BLaER1 (cell line): ENCODE data around the gene DHX38.

Source experiments
- H3K27ac ChIP-seq: shearing (Covaris generic); formaldehyde crosslinking; 2 replicates; pipeline ENCODE4 v1.8.1; 2022
- H3K27me3 ChIP-seq: shearing (Covaris generic); formaldehyde crosslinking; 2 replicates; pipeline ENCODE4 v1.8.1; 2022
- H3K36me3 ChIP-seq: shearing (Covaris generic); formaldehyde crosslinking; 2 replicates; pipeline ENCODE4 v1.8.1; 2022
- H3K4me1 ChIP-seq: shearing (Covaris generic); formaldehyde crosslinking; 2 replicates; pipeline ENCODE4 v1.8.1; 2022
- H3K4me2 ChIP-seq: shearing (Covaris generic); formaldehyde crosslinking; 2 replicates; pipeline ENCODE4 v1.8.1; 2022
- H3K4me3 ChIP-seq: shearing (Covaris generic); formaldehyde crosslinking; 2 replicates; pipeline ENCODE4 v1.8.1; 2022
- H3K9ac ChIP-seq: shearing (Covaris generic); formaldehyde crosslinking; 2 replicates; pipeline ENCODE4 v1.8.1; 2022
- H3K9me3 ChIP-seq: shearing (Covaris generic); formaldehyde crosslinking; 2 replicates; pipeline ENCODE4 v1.8.1; 2022
- H4K20me1 ChIP-seq: shearing (Covaris generic); formaldehyde crosslinking; 2 replicates; pipeline ENCODE4 v1.8.1; 2022
- Cebpa-rat ChIP-seq: shearing (Covaris generic); IDR thresholded peaks from 2 replicates; pipeline ENCODE4 v1.8.1; 2022

The DHX38 gene

GRCh38 chr16:72126429-72126765 is 32.8 kb downstream of the DHX38 start:
- H3K4me1 ChIP-seq = peaks cover 20% of the 10 kb centered on the region
- no peak for TF ChIP-seq Cebpa-rat
- H3K9ac ChIP-seq = no peak overlapping the region
- no peaks in the 10 kb centered on the region for H3K36me3 ChIP-seq
- H3K27me3 ChIP-seq = no peaks in the 10 kb centered on the region
- no peak overlapping the region for H3K4me3 ChIP-seq
- no peaks in the 10 kb centered on the region for H3K9me3 ChIP-seq
- H3K27ac ChIP-seq = no peak overlapping the region
- no peak overlapping the region for H3K4me2 ChIP-seq
- H4K20me1 ChIP-seq = no peaks in the 10 kb centered on the region

DNA sequence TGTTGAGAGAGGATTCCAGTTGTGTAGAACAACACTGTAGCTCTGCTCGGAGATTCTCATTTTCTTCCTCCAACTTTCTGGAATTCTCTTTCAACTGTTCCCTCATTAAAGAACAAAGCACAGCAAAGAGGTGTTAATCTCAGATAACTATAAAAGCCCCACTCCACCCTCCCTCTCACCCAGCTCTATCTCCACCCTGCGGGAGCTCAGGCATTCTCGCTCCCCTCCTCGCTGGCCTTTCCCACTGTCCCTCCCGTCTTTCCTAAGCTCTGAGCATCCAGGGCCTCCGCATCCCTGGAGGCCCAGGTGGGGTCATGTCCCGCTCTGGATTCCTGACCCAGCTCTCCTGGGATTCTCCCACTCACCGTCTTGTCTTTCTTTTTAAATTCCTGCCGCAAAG is 35.1 kb downstream of the DHX38 start:
- TF ChIP-seq Cebpa-rat = no peak
- no peaks in the 10 kb centered on the region for H4K20me1 ChIP-seq

GRCh38 chr16:72129976-72130656 is 36.5 kb downstream of the DHX38 start:
- Histone ChIP-seq H3K4me3 (no peak overlapping the region), H3K9ac (no peak overlapping the region), H3K27me3 (no peaks in the 10 kb centered on the region), H3K9me3 (no peaks in the 10 kb centered on the region), H3K36me3 (no peaks in the 10 kb centered on the region), H3K27ac (no peak overlapping the region), H3K4me2 (no peak overlapping the region), H3K4me1 (peaks cover 12% of the 10 kb centered on the region), H4K20me1 (no peaks in the 10 kb centered on the region)
- no peak for TF ChIP-seq Cebpa-rat

More for the DNA sequence above, 35.1 kb downstream of the DHX38 start:
- Histone ChIP-seq H3K4me3 (no peak overlapping the region), H3K36me3 (no peaks in the 10 kb centered on the region), H3K27me3 (no peaks in the 10 kb centered on the region), H3K9ac (no peak overlapping the region), H3K9me3 (no peaks in the 10 kb centered on the region), H3K4me1 (peaks cover 20% of the 10 kb centered on the region), H3K27ac (no peak overlapping the region), H3K4me2 (no peak overlapping the region)

- TF ChIP-seq Cebpa-rat = no peak
- H3K4me2 ChIP-seq = no peak overlapping the region
- no peaks in the 10 kb centered on the region for H3K27me3 ChIP-seq
- H3K36me3 ChIP-seq = no peaks in the 10 kb centered on the region
- no peaks in the 10 kb centered on the region for H4K20me1 ChIP-seq
- H3K4me1 ChIP-seq = 0 out of 2 replicates have a peak, but pooled peaks cover 3% of the 10 kb centered on the region
- no peak overlapping the region for H3K4me3 ChIP-seq
- no peaks in the 10 kb centered on the region for H3K9me3 ChIP-seq
- H3K27ac ChIP-seq = no peak overlapping the region
- no peak overlapping the region for H3K9ac ChIP-seq
These were observed 37.4 kb downstream of the DHX38 start for GRCh38 chr16:72131036-72131435.

DNA sequence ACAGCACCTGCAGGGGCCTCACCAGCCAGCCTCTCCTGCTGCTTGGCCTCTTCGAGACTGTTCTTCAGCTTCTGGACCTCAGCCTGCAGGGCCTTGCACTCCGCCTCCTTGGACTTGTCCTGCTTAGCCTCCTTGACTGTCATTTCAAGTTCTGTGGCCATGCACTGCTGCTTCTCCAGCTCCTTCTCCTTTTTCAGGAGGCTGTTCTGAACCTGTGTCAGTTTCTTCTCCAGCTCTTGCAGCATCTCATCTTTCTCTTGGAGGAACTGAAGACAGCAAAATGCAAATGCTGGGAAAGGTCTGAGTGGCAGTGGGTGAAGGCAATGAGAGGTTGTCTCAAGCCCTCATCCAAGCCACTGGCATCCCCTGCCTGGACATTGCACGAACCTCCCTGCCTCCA is 39.1 kb downstream of the DHX38 start:
- Histone ChIP-seq H3K27ac (no peak overlapping the region), H3K36me3 (no peaks in the 10 kb centered on the region), H3K4me2 (no peak overlapping the region), H3K4me1 (no peaks in the 10 kb centered on the region), H4K20me1 (no peaks in the 10 kb centered on the region), H3K27me3 (no peaks in the 10 kb centered on the region), H3K4me3 (no peak overlapping the region), H3K9me3 (no peaks in the 10 kb centered on the region), H3K9ac (no peak overlapping the region)
- TF ChIP-seq Cebpa-rat = no peak

DNA sequence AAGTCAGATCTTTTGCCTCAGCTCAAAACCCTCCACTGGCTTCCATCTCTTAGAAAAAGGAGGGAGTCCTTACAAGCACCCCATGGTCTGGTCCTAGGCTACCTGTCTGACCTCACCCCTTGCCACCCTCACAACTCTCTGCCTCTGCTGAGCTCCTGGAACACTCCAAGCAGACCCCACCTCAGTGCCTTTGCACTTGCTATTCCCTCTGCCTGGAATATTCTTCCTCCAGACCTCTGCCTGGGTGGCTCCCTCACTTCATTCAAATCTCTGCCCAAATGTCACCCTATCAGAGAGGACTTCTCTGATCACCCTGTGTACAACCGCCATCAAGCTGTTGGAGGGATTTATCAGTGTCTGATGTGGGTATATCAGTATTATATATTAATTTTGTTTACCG is 40.9 kb downstream of the DHX38 start:
- Histone ChIP-seq H3K9ac (no peak overlapping the region), H4K20me1 (no peaks in the 10 kb centered on the region), H3K4me3 (no peak overlapping the region), H3K27me3 (no peaks in the 10 kb centered on the region), H3K36me3 (no peaks in the 10 kb centered on the region), H3K4me2 (no peak overlapping the region), H3K4me1 (peaks cover 13% of the 10 kb centered on the region), H3K27ac (no peak overlapping the region), H3K9me3 (no peaks in the 10 kb centered on the region)
- TF ChIP-seq Cebpa-rat = no peak

DNA sequence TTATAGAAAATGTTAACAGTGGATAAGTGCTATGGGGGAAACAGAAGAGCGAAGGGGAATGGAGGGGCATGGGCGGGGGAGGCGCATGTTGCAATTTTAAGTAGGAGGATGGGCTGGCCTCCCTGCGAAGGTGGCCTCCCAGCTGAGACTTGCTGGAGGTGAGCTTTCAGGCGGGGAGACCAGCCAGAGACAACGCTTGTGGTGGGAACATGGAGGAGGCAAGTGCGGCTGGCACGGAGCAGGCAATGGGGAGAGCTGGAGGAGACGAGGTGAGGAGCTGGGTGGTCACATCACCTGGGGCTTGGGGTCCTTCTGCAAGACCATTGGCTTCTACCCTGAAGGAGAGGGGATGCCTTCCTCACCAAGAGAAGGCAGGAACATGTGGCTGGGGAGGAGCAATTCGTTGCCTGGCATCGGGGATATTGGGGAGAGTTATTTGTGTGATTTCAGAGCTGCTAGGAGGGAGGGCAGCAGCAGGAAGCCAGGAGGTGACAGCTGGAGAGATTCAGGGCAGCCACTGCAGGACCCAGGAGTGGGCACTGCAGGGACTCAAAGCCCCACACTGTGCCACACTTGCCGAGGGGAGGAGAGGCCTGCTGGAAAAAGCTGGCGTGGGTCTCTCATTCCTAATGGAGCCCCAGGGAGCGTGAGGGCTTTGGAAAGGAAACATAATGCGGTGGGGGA is 43.9 kb downstream of the DHX38 start:
- H3K9ac ChIP-seq = no peak overlapping the region
- no peak overlapping the region for H3K4me3 ChIP-seq
- H3K9me3 ChIP-seq = no peaks in the 10 kb centered on the region
- H3K36me3 ChIP-seq = no peaks in the 10 kb centered on the region
- H3K4me2 ChIP-seq = no peak overlapping the region
- peaks cover 15% of the 10 kb centered on the region for H3K4me1 ChIP-seq
- no peak for TF ChIP-seq Cebpa-rat
- H3K27me3 ChIP-seq = no peaks in the 10 kb centered on the region
- H3K27ac ChIP-seq = no peak overlapping the region
- H4K20me1 ChIP-seq = no peaks in the 10 kb centered on the region

- Histone ChIP-seq H3K9ac (no peak overlapping the region), H3K4me2 (no peak overlapping the region), H3K4me3 (no peak overlapping the region), H3K36me3 (no peaks in the 10 kb centered on the region), H3K4me1 (peaks cover 15% of the 10 kb centered on the region), H4K20me1 (no peaks in the 10 kb centered on the region), H3K27me3 (no peaks in the 10 kb centered on the region), H3K9me3 (no peaks in the 10 kb centered on the region), H3K27ac (no peak overlapping the region)
- no peak for TF ChIP-seq Cebpa-rat
These were observed 44.5 kb downstream of the DHX38 start for GRCh38 chr16:72138064-72138572.

- no peak for TF ChIP-seq Cebpa-rat
- H3K9me3 ChIP-seq = no peaks in the 10 kb centered on the region
- H4K20me1 ChIP-seq = no peaks in the 10 kb centered on the region
- H3K27ac ChIP-seq = no peak overlapping the region
- no peak overlapping the region for H3K9ac ChIP-seq
- no peak overlapping the region for H3K4me3 ChIP-seq
- no peaks in the 10 kb centered on the region for H3K36me3 ChIP-seq
- no peak overlapping the region for H3K4me2 ChIP-seq
- H3K27me3 ChIP-seq = no peaks in the 10 kb centered on the region
- H3K4me1 ChIP-seq = peaks cover 15% of the 10 kb centered on the region
These were observed 46.3 kb downstream of the DHX38 start for GRCh38 chr16:72139908-72140307.

GRCh38 chr16:72142476-72142875 is 48.8 kb downstream of the DHX38 start:
- H3K36me3 ChIP-seq = no peaks in the 10 kb centered on the region
- no peaks in the 10 kb centered on the region for H3K27me3 ChIP-seq
- no peak overlapping the region for H3K9ac ChIP-seq

More at GRCh38 chr16:72142476-72142875, 48.8 kb downstream of the DHX38 start:
- H3K4me2 ChIP-seq = no peak overlapping the region
- TF ChIP-seq Cebpa-rat = no peak
- peaks cover 15% of the 10 kb centered on the region for H3K4me1 ChIP-seq
- H3K27ac ChIP-seq = no peak overlapping the region
- H3K4me3 ChIP-seq = no peak overlapping the region
- peaks cover 5% of the 10 kb centered on the region; the same call in 1 of the 2 replicates for H3K9me3 ChIP-seq
- no peaks in the 10 kb centered on the region for H4K20me1 ChIP-seq
